ENCODE data around the gene MS4A15. TPM values are rescaled to one million over a fixed set of nuclear protein-coding genes. Genes with fewer than 3 reads are reported as not detected.

The MS4A15 gene
- total and polyA plus RNA-seq, 9 of the 15 experiments (the other 6 are each of a cell fraction or from before 2014, with no cell fraction given): not detected

DNA sequence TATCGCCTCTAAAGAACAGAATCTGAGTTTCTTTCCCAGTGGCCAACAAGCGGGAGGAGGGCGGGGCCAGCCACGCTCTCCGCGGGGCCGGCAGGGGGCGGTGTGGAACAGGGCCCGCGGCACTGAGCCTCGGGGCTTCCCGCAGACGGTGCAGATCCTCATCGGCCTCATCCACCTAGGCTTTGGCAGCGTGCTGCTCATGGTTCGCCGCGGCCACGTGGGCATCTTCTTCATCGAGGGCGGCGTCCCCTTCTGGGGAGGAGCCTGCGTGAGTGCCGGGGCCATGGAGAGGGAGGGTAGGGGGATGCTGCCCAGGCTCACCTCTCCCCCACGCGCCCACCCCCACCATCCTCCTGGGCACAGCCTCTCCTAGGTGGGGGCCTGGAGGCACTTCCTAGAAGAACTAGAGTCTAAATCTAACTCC lies 10.7 kb downstream of the MS4A15 start (continued):
- peak; percentile 42 for TF ChIP-seq MYC (IDR thresholded peaks at IDR 0.05; ENCODE audit: low read depth, low read length)
- TF ChIP-seq MYC (CRISPR knock-in tag; IDR thresholded peaks at IDR 0.05; ENCODE audit: borderline replicate concordance, low read depth): no peak
- TF ChIP-seq, protein P1, sequence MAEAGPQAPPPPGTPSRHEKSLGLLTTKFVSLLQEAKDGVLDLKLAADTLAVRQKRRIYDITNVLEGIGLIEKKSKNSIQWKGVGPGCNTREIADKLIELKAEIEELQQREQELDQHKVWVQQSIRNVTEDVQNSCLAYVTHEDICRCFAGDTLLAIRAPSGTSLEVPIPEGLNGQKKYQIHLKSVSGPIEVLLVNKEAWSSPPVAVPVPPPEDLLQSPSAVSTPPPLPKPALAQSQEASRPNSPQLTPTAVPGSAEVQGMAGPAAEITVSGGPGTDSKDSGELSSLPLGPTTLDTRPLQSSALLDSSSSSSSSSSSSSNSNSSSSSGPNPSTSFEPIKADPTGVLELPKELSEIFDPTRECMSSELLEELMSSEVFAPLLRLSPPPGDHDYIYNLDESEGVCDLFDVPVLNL (CRISPR knock-in tag; IDR thresholded peaks at IDR 0.05; ENCODE audit: low read depth): no peak
- TF ChIP-seq, protein P2, sequence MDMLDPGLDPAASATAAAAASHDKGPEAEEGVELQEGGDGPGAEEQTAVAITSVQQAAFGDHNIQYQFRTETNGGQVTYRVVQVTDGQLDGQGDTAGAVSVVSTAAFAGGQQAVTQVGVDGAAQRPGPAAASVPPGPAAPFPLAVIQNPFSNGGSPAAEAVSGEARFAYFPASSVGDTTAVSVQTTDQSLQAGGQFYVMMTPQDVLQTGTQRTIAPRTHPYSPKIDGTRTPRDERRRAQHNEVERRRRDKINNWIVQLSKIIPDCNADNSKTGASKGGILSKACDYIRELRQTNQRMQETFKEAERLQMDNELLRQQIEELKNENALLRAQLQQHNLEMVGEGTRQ (CRISPR knock-in tag; IDR thresholded peaks at IDR 0.05): 0 out of 2 replicates have a peak, but pooled peaks have one; percentile 5
- no peak for TF ChIP-seq VEZF1 (CRISPR knock-in tag; IDR thresholded peaks at IDR 0.05)
- TF ChIP-seq SP1 (CRISPR knock-in tag; IDR thresholded peaks at IDR 0.05): peak; percentile 62
- TF ChIP-seq STAG1 (CRISPR knock-in tag; IDR thresholded peaks at IDR 0.05; ENCODE audit: borderline replicate concordance): peak; percentile 13; the same call in 1 of the 2 replicates
- peak; percentile 78 for TF ChIP-seq MAX (CRISPR knock-in tag; IDR thresholded peaks at IDR 0.05)
- TF ChIP-seq, protein P3, sequence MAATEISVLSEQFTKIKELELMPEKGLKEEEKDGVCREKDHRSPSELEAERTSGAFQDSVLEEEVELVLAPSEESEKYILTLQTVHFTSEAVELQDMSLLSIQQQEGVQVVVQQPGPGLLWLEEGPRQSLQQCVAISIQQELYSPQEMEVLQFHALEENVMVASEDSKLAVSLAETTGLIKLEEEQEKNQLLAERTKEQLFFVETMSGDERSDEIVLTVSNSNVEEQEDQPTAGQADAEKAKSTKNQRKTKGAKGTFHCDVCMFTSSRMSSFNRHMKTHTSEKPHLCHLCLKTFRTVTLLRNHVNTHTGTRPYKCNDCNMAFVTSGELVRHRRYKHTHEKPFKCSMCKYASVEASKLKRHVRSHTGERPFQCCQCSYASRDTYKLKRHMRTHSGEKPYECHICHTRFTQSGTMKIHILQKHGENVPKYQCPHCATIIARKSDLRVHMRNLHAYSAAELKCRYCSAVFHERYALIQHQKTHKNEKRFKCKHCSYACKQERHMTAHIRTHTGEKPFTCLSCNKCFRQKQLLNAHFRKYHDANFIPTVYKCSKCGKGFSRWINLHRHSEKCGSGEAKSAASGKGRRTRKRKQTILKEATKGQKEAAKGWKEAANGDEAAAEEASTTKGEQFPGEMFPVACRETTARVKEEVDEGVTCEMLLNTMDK (IDR thresholded peaks at IDR 0.05; ENCODE audit: borderline replicate concordance, insufficient read depth, low read depth, low read length, poor library complexity, severe bottlenecking): peak; percentile 76
- TF ChIP-seq, protein P4, sequence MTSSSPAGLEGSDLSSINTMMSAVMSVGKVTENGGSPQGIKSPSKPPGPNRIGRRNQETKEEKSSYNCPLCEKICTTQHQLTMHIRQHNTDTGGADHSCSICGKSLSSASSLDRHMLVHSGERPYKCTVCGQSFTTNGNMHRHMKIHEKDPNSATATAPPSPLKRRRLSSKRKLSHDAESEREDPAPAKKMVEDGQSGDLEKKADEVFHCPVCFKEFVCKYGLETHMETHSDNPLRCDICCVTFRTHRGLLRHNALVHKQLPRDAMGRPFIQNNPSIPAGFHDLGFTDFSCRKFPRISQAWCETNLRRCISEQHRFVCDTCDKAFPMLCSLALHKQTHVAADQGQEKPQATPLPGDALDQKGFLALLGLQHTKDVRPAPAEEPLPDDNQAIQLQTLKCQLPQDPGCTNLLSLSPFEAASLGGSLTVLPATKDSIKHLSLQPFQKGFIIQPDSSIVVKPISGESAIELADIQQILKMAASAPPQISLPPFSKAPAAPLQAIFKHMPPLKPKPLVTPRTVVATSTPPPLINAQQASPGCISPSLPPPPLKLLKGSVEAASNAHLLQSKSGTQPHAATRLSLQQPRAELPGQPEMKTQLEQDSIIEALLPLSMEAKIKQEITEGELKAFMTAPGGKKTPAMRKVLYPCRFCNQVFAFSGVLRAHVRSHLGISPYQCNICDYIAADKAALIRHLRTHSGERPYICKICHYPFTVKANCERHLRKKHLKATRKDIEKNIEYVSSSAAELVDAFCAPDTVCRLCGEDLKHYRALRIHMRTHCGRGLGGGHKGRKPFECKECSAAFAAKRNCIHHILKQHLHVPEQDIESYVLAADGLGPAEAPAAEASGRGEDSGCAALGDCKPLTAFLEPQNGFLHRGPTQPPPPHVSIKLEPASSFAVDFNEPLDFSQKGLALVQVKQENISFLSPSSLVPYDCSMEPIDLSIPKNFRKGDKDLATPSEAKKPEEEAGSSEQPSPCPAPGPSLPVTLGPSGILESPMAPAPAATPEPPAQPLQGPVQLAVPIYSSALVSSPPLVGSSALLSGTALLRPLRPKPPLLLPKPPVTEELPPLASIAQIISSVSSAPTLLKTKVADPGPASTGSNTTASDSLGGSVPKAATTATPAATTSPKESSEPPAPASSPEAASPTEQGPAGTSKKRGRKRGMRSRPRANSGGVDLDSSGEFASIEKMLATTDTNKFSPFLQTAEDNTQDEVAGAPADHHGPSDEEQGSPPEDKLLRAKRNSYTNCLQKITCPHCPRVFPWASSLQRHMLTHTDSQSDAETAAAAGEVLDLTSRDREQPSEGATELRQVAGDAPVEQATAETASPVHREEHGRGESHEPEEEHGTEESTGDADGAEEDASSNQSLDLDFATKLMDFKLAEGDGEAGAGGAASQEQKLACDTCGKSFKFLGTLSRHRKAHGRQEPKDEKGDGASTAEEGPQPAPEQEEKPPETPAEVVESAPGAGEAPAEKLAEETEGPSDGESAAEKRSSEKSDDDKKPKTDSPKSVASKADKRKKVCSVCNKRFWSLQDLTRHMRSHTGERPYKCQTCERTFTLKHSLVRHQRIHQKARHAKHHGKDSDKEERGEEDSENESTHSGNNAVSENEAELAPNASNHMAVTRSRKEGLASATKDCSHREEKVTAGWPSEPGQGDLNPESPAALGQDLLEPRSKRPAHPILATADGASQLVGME (CRISPR knock-in tag; IDR thresholded peaks at IDR 0.05): no peak
- 0 out of 2 replicates have a peak, but pooled peaks have one; percentile 64 for TF ChIP-seq XRCC5 (IDR thresholded peaks at IDR 0.05; ENCODE audit: low read depth, low read length)
- no peak for TF ChIP-seq SAFB2 (IDR thresholded peaks at IDR 0.05; ENCODE audit: borderline replicate concordance, low read depth, low read length, severe bottlenecking)
- 0 out of 2 replicates have a peak, but pooled peaks have one; percentile 23 for TF ChIP-seq SAFB (IDR thresholded peaks at IDR 0.05; ENCODE audit: borderline replicate concordance, low read depth, low read length)
- peak; percentile 50 for TF ChIP-seq ZNF316 (IDR thresholded peaks at IDR 0.05)
- TF ChIP-seq ZNF507 (tag; conservative IDR thresholded peaks at IDR 0.05): no peak
- TF ChIP-seq RB1 (IDR thresholded peaks at IDR 0.05; ENCODE audit: low read depth): 0 out of 2 replicates have a peak, but pooled peaks have one; percentile 34

All from K562 (cell line).